Putamen (tissue), 1 donor: ENCODE data around the gene OSBPL6.
A peak's percentile ranks its signal among the peaks of the same experiment; 100 is the strongest.
"Not testable (repeated sequence)": the region's sequence is repeated elsewhere in the genome, so short reads cannot be mapped to it uniquely, and the experiment has no call there.

Source experiments
- DNase-seq: peaks from one replicate; pipeline ENCODE4 v3.0.0-alpha.2; 2016; ENCODE audit warnings: low spot score

Gene OSBPL6

GRCh38 chr2:178401994-178402437, 207.7 kb downstream of the OSBPL6 start:
- no peak for DNase-seq

DNA sequence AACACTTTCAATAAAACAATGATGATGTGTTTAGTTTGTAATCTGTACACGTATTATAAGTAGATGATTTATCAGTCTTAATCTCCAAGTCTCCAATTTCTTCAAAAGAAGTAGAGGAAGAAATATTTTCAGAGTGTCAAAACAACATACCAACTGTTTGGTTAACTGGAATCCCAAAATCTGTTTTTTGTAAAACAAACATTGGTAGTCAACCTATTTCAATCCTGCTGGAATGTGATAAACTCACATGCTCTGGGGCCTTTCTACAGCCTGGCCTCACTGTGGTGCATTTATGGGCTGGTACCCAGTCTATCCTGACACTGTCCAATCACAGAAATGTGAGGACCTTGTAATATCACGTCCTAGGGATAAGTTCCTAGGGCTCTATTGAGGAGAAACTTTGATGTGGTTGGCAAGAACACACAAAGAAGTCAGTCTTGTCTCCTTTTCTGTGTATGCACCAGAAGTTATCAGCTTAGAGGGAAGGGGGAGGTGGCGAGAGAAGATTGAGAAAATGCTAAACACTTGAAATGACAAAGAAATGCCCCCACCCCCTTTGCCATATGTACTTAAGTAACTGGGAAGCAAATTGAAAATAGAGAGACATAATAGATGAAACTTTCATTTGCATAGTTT, 209.5 kb downstream of the OSBPL6 start:
- DNase-seq, result no peak

- no peak for DNase-seq
These were observed 210.1 kb downstream of the OSBPL6 start for GRCh38 chr2:178404368-178404767.

GRCh38 chr2:178409261-178409660, 214.9 kb downstream of the OSBPL6 start:
- no peak for DNase-seq

GRCh38 chr2:178412047-178412446, 217.7 kb downstream of the OSBPL6 start:
- DNase-seq, result no peak

DNA sequence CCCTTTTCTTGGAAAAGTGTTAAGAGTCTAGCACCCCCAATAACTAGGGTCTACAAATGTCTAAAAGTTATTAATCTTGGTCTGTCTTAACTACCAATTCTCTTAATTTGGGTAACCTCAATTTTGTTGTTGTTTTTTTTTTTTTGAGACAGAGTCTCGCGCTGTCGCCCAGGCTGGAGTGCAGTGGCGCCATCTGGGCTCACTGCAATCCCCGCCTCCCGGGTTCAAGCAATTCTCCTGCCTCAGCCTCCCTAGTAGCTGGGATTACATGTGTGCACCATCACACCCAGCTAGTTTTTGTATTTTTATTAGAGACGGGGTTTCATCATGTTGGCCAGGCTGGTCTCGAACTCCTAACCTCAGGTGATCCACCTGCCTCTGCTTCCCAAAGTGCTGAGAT, 218.1 kb downstream of the OSBPL6 start:
- DNase-seq, result not testable (repeated sequence)

GRCh38 chr2:178413472-178414265, 219.4 kb downstream of the OSBPL6 start:
- DNase-seq, result peak; percentile 40

DNA sequence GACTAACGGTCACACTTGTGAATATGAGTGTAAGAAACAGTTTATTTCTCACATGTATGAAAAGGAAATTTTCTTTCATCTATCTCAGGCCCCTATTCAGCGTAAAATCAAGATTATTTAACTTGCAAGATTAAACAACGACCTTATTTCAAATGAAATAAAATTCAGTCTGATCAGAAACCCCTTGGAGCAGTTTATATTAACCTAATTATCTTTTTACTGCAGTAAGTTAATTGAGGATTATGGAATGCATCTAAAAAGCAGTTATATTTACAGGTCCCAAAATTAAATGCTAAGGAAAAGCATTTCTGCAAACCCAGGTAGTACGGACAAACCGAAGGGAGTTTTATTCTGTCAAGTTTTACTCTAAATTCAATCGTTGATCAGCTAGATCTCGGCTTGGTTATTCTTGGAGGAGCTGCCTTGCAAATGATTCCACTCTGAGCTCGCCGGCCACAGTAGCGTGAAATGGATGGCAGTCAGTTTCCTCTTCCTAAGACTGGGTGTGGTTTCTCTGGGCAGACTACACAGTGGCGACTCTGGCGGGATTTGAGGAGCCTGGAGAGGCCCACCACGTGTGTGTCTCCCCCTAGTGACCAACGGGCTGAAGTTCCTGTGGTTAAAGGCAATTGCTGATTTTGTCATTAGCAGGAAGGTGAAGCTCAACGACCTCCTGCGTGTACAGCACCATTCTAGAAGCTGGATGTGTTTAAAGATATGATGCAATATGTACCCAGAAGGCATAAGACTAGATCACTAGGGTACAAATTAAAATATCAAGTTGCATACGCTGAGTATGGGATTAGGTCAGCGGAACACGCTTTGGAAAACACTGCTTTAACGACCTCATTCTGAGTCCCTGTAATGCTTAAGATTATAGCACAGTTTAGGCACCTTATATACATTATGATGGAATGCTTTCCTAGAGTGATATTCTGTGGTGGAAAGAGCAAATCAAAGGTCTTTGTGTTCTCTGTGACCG, 220.2 kb downstream of the OSBPL6 start:
- DNase-seq, result peak; percentile 83

GRCh38 chr2:178415979-178416378, 221.7 kb downstream of the OSBPL6 start:
- DNase-seq, result no peak

- no peak for DNase-seq
These were observed 223.6 kb downstream of the OSBPL6 start for GRCh38 chr2:178417916-178418315.

DNA sequence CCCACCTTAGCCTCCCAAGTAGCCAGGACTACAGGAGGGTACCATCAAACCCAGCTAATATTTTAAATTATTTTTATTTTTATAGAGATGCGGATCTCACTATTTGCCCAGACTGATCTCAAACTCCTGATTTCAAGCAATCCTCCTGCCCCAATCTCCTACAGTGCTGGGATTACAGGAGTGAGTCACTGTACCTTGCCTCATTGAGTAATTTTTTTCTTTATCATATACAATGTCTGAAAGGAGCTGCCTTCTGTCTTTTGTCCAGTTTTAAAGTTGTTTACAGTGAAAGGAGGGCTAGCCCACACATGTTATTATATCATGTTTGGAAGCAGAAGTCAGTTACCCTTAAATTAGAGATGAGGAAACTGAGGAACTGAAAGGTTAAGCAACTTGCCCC, 224.1 kb downstream of the OSBPL6 start:
- DNase-seq, result no peak

DNA sequence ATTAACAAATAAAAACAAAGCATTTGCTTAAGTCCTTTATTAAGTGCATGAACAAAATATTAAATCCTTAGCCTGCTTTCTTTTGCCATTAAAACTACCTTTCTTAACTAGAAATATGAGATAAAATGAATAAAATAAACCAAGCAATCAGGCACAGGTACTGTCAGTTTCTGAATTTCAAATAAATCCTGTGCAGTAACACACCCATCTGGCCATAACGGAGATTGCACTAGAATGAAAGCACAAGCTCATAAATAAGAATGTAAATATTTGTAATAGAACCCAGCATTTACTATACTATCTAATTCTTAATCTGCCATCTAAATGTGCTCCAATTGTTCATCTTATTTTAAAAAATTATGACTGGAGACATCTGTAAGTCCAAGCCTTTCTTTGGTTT, 224.8 kb downstream of the OSBPL6 start:
- no peak for DNase-seq

- DNase-seq, result no peak
These were observed 226.2 kb downstream of the OSBPL6 start for GRCh38 chr2:178420463-178420999.

GRCh38 chr2:178422097-178422496, 227.8 kb downstream of the OSBPL6 start:
- DNase-seq, result no peak

- DNase-seq, result not testable (repeated sequence)
These were observed 229.4 kb downstream of the OSBPL6 start for GRCh38 chr2:178423746-178424145.

DNA sequence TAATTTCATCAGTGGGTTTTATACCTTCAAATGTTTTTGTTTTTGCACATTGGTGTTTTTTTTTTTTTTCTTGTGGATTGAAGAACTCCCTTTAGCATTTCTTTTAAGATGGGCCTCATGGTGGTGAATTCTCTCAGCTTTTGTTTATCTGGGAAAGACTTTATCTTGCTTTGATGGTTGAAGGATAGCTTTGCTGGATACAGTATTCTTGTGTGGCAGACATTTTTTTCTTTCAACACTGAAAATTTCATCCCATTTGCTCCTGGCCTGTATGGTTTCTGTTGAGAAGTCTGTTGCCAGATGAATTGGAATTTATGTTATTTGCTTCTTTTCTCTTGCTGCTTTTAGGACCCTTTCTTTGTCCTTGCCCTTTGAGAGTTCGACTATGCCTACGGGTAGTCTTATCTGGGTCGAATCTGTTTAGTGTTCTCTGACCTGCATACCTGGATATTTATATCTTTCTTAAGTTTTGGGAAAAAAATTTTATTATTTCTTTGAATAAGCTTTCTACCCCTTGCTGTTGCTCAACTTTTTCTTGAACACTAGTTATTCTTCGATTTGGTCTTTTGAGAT, 231.0 kb downstream of the OSBPL6 start:
- no peak for DNase-seq

DNA sequence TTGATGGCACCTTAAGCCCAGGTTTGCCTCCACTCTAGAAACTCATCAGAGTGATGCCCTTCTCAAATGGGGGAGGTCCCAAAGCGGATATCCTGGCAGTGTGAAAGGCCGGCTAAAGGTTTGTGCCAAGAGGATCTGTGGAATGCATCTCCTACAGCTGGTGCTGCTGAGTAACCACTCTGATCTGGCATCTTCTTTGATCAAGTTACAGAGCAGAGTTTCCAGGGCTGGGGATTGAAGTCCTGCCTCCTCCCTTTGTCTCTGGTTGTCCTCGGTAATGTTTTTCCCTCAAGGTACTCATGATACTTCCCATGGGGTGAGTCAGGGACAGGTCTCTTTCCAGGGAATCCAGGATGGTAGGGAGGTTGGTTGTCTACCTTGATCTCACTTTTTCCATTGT, 232.1 kb downstream of the OSBPL6 start:
- DNase-seq, result no peak

- no peak for DNase-seq
These were observed 233.1 kb downstream of the OSBPL6 start for GRCh38 chr2:178427458-178427857.

- DNase-seq, result no peak
These were observed 234.1 kb downstream of the OSBPL6 start for GRCh38 chr2:178428396-178428806.

DNA sequence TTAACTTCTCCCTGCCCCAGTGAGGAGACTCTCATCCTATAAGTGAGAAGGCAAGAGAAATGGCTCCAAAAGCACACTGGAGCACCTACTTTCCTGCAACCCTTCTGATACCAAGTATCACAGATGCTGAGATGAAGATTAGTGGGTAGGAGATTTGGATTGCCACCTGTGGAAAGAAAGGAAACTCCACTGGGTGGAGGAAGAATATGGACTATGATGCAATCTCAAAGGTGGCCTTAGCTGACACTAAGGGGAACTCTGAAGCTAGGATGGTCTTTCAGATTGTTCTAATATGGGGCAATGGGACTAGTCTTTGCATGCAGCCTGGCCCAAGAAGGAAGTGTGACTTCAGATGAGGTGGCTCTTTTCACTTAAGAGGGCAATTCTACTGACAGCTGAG, 235.0 kb downstream of the OSBPL6 start:
- no peak for DNase-seq

DNA sequence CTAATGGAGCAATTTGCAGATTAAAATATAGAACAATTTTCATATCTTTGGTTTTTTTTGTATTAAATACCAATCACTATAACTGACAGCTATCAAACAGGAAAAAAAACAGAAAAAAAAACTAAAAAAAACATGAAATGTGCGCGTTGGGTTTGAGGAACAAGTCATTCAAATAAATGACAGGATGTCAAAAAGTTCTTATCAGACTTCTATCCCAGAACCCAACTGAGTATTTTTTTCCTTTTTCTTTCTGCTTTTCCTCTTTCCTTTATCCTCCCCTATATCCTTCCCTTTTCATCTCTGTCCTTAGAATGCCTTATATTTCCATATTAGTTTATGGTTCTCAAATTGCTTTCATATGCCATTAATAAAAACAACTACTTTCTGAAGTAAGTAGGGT, 242.3 kb downstream of the OSBPL6 start:
- DNase-seq, result no peak

DNA sequence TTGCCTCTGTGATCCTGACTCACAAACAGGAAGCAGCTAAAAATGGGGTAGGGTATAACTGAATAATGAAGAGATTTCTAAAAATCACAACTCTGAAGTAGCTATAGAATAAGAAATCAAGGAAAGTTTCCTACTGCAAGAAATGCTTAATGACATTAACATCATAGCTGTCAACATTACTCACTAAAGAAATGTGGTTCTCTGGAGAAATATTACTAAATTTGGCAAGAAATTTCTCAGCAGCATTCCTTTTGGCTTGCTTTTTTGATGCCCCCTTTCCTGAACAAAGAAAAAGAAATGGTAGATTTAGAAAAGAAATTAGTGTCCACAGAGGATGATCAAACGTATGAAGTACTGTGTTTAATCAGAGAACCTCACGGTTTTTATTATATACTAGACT, 247.1 kb downstream of the OSBPL6 start:
- no peak for DNase-seq
